ENCODE data around the gene FBXO8.
"Not testable (repeated sequence)": the region's sequence is repeated elsewhere in the genome, so short reads cannot be mapped to it uniquely, and the experiment has no call there.

FBXO8 gene

DNA sequence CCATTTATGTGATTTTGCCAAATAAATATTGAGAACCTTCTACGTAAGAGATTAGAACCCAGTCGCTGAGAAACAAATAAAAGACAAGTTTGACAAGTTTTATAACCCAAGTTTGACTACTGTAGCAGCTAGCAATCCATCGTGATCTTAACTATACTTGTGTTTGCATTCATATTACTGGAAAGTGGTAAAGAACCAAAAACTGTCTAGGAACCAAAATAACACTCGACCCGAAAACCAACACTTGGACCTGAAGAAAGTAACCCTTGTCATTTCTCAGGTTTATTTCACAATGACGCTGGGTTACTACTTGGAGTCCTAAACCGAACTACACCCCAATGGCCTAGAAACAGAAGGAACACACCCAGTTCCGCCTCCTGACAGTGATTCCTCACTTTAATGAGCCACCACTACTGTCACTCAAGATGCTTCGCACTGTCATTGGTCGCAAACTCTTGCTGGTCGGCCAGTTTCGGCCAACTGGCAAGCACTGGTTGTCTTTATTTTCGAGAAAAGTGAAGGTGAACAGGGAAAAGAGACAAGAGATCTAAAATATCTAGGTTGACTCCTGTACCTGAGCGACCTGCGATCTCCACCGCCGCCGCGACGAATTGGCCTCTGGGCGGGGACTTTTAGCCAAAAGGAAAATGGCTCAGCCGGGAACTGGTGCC, 496 bp downstream of the FBXO8 start:
- DNase-seq: peak; percentile 92

GRCh38 chr4:174281901-174282300, 1.6 kb downstream of the FBXO8 start:
- no peak for DNase-seq

- no peak for DNase-seq
Observed at GRCh38 chr4:174281182-174281737, 2.2 kb downstream of the FBXO8 start.

DNA sequence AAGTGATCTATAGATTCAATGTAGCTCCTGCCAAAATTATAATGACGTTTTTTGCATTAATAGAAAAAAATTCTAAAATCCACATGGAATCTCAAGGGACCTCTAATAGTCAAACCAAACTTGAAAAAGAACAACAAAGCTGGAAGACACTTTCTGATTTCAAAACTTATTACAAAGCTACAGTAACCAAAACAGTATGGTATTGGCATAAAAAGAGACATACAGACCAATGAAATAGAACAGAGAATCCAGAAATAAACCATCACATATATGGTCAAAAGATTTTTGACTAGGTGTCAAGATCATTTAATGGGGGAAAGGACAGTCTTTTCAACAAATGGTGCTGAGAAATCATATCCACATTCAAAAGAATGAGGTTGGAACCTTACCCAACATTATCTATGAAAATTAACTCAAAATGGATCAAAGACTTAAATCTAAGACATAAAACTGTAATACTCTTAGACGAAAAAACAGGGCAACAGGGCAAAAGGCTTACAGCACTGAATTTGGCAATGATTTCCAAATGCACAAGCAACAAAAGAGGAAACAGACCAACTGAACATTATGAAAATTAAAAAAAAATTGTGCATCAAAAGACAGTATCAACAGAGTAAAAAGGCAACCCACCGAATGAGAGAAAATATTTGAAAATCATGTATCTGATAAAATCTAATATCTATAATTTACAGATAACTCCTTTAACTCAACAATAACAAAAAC, 3.9 kb downstream of the FBXO8 start:
- no peak for DNase-seq

DNA sequence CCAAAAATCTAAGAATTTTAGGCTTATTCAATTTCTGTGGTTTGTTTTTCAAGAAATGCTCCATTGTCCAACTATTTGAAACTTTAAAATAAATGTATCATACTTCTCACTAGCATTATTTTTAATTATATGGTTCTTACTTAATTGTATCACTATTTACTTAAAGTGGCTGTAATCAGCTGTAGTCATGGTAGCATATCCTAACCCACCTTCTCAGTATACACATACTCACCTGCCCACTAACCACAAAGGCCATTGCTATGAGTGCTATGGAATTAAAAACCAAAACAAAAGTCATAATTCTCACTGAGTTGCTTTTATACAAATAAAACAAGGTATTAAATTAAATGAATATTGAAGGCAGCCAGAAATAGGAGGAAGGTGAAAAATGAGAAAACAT, 5.0 kb downstream of the FBXO8 start:
- DNase-seq: no peak

- no peak for DNase-seq
Observed at GRCh38 chr4:174277433-174277832, 6.0 kb downstream of the FBXO8 start.

DNA sequence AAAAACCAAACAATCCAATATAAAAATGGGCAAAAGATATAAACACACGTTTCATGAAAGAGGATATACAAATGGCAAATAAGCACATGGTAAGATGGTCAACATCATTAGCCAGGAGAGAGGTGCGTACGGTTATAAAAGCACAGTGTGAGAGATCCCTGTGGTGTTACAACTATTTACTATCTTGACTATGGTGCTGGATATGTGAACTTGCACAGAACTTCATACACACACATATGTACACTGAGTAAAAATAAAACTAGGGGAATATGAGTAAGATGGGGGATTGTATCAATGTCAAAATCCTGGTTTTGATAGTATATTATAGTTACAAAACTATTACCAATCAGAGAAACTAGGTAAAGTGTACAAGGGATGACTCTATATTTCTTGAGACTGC, 8.4 kb downstream of the FBXO8 start:
- no peak for DNase-seq

- DNase-seq: no peak
Observed at GRCh38 chr4:174274436-174274835, 9.0 kb downstream of the FBXO8 start.

GRCh38 chr4:174273930-174274329, 9.5 kb downstream of the FBXO8 start:
- DNase-seq: no peak

DNA sequence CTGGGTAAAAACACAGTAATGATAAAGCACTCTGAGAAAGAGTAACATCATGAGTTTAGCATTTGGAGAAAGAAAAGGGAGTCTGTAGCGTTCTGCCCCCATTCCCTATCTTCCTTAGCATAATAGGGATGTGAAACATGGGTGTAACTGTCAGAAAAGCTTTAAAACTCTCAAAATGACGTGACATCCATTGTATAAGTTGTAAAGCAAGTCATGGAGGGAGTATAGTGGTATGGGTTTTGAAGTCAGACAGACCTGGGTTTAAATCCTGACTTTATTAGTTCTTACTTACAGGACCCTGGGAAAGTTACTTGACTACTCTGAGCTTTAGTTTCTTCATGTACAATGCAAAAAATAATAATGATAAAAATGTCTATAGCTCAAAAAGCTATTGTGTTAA, 17.1 kb downstream of the FBXO8 start:
- DNase-seq: no peak

GRCh38 chr4:174265916-174266315, 17.6 kb downstream of the FBXO8 start:
- no peak for DNase-seq

GRCh38 chr4:174263445-174263736, 20.1 kb downstream of the FBXO8 start:
- DNase-seq: no peak

- DNase-seq: no peak
Observed at GRCh38 chr4:174262624-174263444, 20.6 kb downstream of the FBXO8 start.

- DNase-seq: not testable (repeated sequence)
Observed at GRCh38 chr4:174261432-174261831, 22.0 kb downstream of the FBXO8 start.

DNA sequence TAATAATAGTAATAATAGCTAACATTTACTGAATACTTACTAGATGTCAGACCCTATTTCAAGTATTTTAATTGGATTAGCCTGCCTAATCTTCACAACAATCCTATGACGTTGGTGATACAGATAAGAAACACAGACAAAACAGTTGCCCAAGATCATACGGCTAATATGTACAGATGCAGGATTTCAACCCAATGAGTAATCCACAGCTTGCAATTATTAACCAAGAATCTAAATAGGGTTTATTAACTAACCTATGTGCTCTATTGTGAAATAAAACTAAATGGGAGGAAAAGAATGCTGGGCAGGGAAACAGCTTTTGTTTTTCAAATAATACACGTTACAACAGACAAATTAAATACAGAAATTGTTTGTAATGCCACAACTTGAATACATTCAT, 23.4 kb downstream of the FBXO8 start:
- peak; percentile 8 for DNase-seq

DNA sequence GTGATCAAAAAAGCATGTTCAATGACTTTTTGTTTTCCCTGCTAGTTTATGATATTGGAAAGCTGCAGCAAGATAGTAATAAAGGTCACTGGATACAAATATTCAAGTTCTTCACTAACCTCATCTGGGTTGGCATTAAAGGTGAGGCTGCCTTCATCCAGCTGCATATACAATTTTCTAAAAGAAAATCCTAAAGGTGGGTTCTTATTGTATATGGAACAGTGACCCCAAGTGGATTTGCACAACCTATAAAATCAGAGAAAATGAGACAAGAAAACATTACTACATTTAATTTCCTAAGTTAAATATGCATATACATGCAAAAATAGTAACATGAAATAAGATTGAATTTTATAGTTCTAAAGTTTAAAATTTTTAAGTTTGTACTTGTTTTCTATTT, 23.9 kb downstream of the FBXO8 start:
- no peak for DNase-seq

- DNase-seq: peak; percentile 38
Observed at GRCh38 chr4:174256277-174256713, 27.2 kb downstream of the FBXO8 start.

DNA sequence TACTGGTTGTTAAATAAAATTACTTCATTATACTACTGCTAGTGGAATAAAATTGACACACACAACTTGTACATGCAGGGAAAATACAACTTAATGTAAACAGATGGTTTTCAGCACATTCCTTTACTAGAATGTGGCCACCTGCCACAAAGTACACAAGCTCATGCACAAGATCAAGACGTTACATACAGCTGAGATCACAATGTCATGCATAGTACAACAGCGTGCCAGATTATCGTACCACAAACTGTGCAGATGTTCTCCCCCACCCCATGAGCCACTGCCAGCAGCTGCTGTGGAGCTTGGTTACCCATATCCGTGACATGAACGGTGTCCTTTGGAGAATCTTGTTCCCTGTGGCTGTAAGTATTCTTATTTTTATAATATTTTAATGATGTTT, 27.7 kb downstream of the FBXO8 start:
- DNase-seq: peak; percentile 54

DNA sequence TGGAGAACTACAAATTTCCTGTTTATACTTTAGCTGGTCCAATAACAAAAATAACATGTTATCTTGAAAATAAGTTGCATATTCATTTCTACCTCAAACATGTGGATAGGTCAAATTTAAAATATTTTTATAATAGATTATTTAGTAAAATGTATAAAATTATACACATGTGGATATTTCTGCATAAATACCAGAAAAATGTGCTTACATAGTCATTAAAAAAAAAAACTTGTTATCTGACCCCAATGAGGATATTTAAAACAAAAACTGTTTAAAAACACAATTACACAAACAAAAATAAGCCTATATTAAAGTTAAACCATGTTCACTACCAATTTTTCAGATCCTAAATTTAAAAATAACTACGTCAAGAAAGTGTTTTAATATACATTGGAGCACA, 28.1 kb downstream of the FBXO8 start:
- DNase-seq: no peak

DNA sequence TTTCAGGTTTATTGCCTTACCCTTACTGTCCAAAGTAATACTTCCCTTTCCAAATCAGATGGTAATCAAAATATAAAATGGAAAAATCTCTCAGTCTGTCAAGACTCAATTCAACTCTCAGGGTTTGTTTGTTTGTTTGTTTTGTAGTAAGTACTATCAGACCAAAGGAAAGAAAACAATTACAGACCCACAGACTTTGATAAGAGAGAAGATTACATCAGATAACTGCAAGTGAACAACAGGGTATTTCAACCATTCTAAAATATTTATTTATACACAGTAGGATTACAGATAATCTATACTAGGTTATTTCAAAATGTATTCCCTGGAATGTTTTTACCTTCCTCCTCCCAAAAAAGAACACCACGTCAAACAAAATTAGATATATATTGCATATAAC, 28.9 kb downstream of the FBXO8 start:
- no peak for DNase-seq

DNA sequence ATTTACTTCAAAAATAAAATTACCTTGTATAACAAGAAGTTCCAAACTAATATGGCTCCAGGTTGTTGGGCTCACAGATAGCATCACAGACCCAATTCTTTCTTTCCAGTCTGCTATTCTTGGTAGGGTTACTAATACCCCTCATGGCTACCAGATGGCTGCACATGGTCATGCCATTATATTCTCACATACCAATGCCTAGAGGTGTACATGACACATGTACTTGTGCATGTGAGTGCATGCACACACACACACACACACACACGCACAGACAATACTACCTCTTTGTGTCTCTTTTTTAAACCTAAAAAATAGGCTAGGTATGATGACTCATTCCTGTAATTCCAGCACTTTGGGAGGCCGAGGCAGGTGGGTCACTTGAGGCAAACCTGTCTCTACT, 31.1 kb downstream of the FBXO8 start:
- no peak for DNase-seq

- DNase-seq: no peak
Observed at GRCh38 chr4:174248407-174248806, 35.1 kb downstream of the FBXO8 start.

DNA sequence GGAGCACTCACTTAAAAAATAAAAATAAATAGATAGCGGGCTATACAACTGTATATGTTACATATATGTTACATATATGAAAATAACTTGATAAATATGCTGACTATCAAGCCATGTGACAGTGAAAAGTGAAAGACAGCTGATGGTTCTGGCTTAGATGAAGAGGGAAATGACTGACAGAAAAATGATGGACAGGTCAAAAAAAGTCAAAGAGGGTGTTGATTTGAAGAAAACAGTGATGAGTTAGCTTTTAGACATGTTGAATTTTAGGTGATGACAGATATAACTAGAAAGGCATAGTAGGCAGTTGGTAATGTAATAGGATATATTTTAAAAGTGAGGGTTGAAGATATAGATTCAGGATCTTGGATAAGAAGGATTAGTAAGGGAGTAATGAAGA, 37.8 kb downstream of the FBXO8 start:
- no peak for DNase-seq

DNA sequence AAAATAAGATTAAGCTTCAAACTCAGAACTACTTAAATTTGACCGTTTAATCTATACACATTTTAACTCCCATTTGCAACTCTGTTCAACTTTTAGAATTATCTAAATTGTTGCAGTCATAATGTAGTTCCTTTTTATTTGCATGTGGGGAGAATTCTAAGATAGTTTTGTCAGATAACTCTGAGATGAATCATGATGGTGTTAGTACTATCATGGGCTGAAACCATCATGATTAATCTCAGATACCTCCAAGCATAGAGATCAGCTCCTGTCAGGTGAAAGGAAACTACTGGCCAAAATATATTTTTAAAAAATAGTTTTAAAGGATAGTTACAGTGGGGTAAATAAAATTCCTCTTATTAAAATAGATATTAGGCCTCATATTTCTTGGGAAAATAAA, 39.0 kb downstream of the FBXO8 start:
- DNase-seq: no peak
